DND-41 (cell line): ENCODE data around the gene NR6A1.

Source experiments
- ATAC-seq: fragments of 200-7000 bp; cut with Tn5 transposase; 3 replicates; pipeline ENCODE4 v1.9.1; 2021; ENCODE audit warnings: low read depth; ENCODE audit not compliant: insufficient read depth
- DNase-seq: peaks from one replicate; pipeline ENCODE4 v3.0.0-alpha.2; 2020
- H2AFZ ChIP-seq: 2 replicates; pipeline ENCODE4 v1.6.0; 2012; ENCODE audit warnings: low read depth, low read length
- H3K27ac ChIP-seq: 2 replicates; pipeline ENCODE4 v1.5.1; 2012; ENCODE audit warnings: low read length, inconsistent platforms
- H3K27me3 ChIP-seq: fragments of 200-600 bp; sonication (generic); 2 replicates; pipeline ENCODE4 v1.6.0; 2012; ENCODE audit warnings: low read length, mild to moderate bottlenecking, inconsistent platforms; ENCODE audit not compliant: insufficient read depth, poor library complexity
- H3K36me3 ChIP-seq: 2 replicates; pipeline ENCODE4 v1.5.1; 2012; ENCODE audit warnings: low read length, inconsistent platforms; ENCODE audit not compliant: insufficient read depth
- H3K4me1 ChIP-seq: 2 replicates; pipeline ENCODE4 v1.5.1; 2012; ENCODE audit warnings: mild to moderate bottlenecking, low read length; ENCODE audit not compliant: insufficient read depth
- H3K4me2 ChIP-seq: 2 replicates; pipeline ENCODE4 v1.6.0; 2012; ENCODE audit warnings: mild to moderate bottlenecking, moderate library complexity, low read length, inconsistent platforms; ENCODE audit not compliant: insufficient read depth
- H3K4me3 ChIP-seq, 2 experiments: fragments of 200-600 bp in 1 of 2; shearing (Covaris generic) in 1 of 2; 2 replicates each; pipeline ENCODE4 v1.5.1; 2012 to 2016; ENCODE audit warnings: inconsistent platforms in 2 of 2, low read length in 2 of 2, mild to moderate bottlenecking in 2 of 2, low read depth in 1 of 2, moderate library complexity in 1 of 2
- H3K79me2 ChIP-seq: 2 replicates; pipeline ENCODE4 v1.6.0; 2012; ENCODE audit warnings: low read length, inconsistent platforms; ENCODE audit not compliant: insufficient read depth
- H3K9ac ChIP-seq: 2 replicates; pipeline ENCODE4 v1.6.0; 2012; ENCODE audit warnings: low read depth, mild to moderate bottlenecking, inconsistent platforms, low read length, moderate library complexity
- H3K9me3 ChIP-seq: 2 replicates; pipeline ENCODE4 v1.5.1; 2012; ENCODE audit warnings: low read length, moderate library complexity, mild to moderate bottlenecking, inconsistent platforms; ENCODE audit not compliant: insufficient read depth, severe bottlenecking
- H4K20me1 ChIP-seq: 2 replicates; pipeline ENCODE4 v1.6.0; 2012; ENCODE audit warnings: low read length; ENCODE audit not compliant: insufficient read depth
- EZH2 ChIP-seq: IDR thresholded peaks from 3 replicates; pipeline ENCODE4 v1.6.1; 2012; ENCODE audit warnings: borderline replicate concordance, low read depth, mild to moderate bottlenecking, moderate library complexity, low read length, inconsistent platforms; ENCODE audit not compliant: severe bottlenecking
- TF ChIP-seq, protein P1 (sequence below): IDR thresholded peaks from 2 replicates; pipeline ENCODE4 v1.5.1; 2012; ENCODE audit warnings: borderline replicate concordance, low read length, moderate library complexity, mild to moderate bottlenecking; ENCODE audit not compliant: poor library complexity, severe bottlenecking; ENCODE audit errors: extremely low read depth

Gene NR6A1

DNA sequence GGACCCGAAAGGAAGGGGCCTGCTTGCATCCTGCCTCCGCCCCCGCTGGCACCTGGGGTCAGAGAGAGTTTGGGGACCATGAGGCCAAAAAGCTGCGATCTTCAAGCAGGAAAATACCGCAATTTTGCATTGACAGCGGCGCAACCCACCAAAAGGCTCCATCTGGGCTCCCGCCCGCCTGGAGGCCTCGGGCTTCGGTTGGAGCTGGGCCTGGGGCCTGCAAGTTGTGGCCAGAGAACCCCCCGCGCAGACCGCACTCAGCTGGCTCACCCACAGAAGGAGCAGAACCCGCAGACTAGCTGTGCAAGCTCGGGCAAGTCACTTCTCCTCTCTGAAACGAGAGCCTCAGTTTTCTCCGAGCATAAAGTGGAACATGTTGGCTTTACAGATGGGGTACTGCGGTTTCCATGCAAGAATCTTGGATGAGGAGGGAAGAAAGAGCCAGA, 265.2 kb downstream of the NR6A1 start:
- Histone ChIP-seq H3K9ac (no peak overlapping the region), H4K20me1 (no peaks in the 10 kb centered on the region), H3K4me3 (no peak overlapping the region), H3K4me2 (no peak overlapping the region), H3K9me3 (no peaks in the 10 kb centered on the region), H3K27ac (no peak overlapping the region), H2AFZ (no peak overlapping the region), H3K36me3 (no peaks in the 10 kb centered on the region), H3K27me3 (no peaks in the 10 kb centered on the region), H3K79me2 (no peaks in the 10 kb centered on the region), H3K4me1 (no peaks in the 10 kb centered on the region)
- DNase-seq (no peak), ATAC-seq (no peak)
- TF ChIP-seq, protein P1, sequence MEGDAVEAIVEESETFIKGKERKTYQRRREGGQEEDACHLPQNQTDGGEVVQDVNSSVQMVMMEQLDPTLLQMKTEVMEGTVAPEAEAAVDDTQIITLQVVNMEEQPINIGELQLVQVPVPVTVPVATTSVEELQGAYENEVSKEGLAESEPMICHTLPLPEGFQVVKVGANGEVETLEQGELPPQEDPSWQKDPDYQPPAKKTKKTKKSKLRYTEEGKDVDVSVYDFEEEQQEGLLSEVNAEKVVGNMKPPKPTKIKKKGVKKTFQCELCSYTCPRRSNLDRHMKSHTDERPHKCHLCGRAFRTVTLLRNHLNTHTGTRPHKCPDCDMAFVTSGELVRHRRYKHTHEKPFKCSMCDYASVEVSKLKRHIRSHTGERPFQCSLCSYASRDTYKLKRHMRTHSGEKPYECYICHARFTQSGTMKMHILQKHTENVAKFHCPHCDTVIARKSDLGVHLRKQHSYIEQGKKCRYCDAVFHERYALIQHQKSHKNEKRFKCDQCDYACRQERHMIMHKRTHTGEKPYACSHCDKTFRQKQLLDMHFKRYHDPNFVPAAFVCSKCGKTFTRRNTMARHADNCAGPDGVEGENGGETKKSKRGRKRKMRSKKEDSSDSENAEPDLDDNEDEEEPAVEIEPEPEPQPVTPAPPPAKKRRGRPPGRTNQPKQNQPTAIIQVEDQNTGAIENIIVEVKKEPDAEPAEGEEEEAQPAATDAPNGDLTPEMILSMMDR, result no peak
- no peak for TF ChIP-seq EZH2

DNA sequence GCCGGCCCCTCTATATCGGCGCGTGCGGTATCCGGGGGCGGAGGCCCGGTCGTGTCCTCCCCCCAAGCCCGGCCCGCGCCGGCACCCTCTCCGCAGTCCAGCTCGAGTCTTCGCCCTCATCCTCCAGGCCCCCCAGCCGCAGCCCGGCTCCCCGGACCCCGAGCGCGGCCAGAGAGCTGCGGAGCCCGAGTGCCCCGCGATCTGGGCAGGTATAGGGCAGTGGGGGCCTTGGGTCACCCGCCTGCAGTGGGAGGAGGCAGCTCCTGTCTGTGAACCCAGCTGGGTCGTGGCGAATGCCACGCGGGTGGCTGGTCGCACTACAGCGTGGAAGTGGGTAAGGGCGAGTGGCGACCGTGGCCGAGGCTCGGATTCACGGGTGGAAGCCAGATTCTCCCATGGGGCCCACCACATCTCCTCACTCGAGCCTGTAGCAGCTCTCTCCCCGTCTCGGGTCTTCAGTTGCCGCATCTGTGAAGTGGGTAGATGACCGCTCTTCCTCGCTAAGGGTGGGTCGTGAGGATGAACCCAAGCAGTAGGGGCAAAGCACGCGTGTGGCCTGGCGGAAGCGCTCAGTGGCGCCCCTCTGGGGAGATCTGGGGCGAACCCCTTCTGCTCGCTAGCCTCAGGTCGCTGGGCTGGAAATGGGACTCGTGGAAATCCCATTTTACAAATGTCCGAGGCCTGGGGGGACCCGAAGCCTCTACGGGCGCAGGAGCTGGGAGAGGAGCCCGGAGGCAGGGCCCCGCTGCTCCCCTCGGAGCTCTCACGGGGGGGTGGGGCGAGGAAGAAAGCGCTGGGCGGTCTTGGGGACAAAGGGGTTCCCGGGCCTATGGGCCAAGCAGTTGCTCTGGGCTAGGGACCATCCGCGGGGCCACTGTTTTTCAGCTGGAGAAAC, 265.9 kb downstream of the NR6A1 start:
- H3K4me3 ChIP-seq, result no peak overlapping the region
- H3K36me3 ChIP-seq, result no peaks in the 10 kb centered on the region
- H2AFZ ChIP-seq, result no peak overlapping the region
- no peak overlapping the region for H3K9ac ChIP-seq
- no peak for ATAC-seq
- H3K27me3 ChIP-seq, result no peaks in the 10 kb centered on the region
- no peak for DNase-seq
- H3K4me2 ChIP-seq, result no peak overlapping the region
- H3K79me2 ChIP-seq, result no peaks in the 10 kb centered on the region
- H4K20me1 ChIP-seq, result no peaks in the 10 kb centered on the region; the same call in 1 of the 2 replicates
- no peak for TF ChIP-seq EZH2
- TF ChIP-seq, protein P1, result no peak
- H3K27ac ChIP-seq, result no peak overlapping the region
- no peaks in the 10 kb centered on the region for H3K9me3 ChIP-seq
- H3K4me1 ChIP-seq, result no peaks in the 10 kb centered on the region

DNA sequence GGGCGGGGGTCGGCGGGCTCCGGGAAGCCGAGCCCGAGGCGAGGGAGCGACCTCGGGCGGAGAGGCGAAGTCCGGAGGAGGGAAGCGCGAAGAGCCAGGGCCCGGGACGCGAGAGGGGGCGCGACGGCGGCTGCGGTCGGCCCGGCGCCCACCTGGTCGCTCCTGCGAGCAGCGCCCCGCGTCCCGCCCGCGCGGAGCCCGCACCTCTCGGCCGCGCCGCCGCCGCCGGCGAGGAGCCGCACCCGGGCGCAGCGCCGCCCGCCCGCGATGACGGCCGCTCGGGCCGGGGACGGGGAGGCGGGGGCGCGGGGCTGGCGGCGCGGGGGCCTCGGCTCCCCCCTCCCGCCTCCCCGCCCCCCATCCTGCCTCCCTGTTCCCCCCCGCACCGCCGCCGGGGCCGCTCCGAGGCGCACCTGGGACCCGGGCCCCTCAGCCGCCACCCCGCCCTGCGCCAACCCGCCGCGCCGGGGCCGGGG, 266.5 kb downstream of the NR6A1 start:
- no peaks in the 10 kb centered on the region for H3K27me3 ChIP-seq

More for the DNA sequence above, 266.5 kb downstream of the NR6A1 start:
- ATAC-seq (no peak), DNase-seq (no peak)
- no peaks in the 10 kb centered on the region for H3K4me1 ChIP-seq
- H3K4me2 ChIP-seq, result no peak overlapping the region
- H3K9ac ChIP-seq, result no peak overlapping the region
- H3K4me3 ChIP-seq, result no peak overlapping the region
- no peak overlapping the region for H3K27ac ChIP-seq
- H2AFZ ChIP-seq, result no peak overlapping the region
- no peaks in the 10 kb centered on the region for H3K9me3 ChIP-seq
- no peak for TF ChIP-seq EZH2
- TF ChIP-seq, protein P1, result no peak
- H3K36me3 ChIP-seq, result no peaks in the 10 kb centered on the region
- H4K20me1 ChIP-seq, result no peaks in the 10 kb centered on the region; the same call in 1 of the 2 replicates
- H3K79me2 ChIP-seq, result no peaks in the 10 kb centered on the region
